SH-SY5Y (cell line): ENCODE measurements around the gene FAM240A.

Experiments used
- GATA2 ChIP-seq: IDR thresholded peaks from 2 replicates; pipeline ENCODE4 v1.6.1; 2011; ENCODE audit warnings: mild to moderate bottlenecking, low read depth, low read length
- GATA3 ChIP-seq: IDR thresholded peaks from 2 replicates; pipeline ENCODE4 v1.6.1; 2011; ENCODE audit warnings: low read depth, mild to moderate bottlenecking, low read length, moderate library complexity

DNA sequence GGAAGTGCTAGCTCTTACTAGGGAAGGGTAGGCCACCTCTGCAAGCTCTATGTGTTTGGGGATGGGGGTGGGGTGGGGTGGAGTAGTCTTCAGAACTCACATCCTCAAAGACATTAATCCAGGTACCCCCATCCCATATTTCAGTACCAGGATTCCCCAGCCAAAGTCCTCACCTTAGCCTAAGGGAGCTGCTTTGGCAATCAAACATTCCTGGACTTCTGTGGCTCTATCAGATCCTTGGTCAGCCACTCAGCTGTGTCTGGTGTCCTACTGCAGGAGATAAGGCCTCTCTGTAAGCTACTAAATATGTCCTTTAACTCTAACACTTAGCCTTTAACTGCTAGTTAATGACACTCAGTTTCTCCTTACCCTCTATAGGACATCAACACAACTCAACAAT is 26.9 kb downstream of the FAM240A start:
- TF ChIP-seq GATA2 (no peak), GATA3 (no peak)
